ENCODE measurements around the gene LDHD.

- TF ChIP-seq, protein P1, sequence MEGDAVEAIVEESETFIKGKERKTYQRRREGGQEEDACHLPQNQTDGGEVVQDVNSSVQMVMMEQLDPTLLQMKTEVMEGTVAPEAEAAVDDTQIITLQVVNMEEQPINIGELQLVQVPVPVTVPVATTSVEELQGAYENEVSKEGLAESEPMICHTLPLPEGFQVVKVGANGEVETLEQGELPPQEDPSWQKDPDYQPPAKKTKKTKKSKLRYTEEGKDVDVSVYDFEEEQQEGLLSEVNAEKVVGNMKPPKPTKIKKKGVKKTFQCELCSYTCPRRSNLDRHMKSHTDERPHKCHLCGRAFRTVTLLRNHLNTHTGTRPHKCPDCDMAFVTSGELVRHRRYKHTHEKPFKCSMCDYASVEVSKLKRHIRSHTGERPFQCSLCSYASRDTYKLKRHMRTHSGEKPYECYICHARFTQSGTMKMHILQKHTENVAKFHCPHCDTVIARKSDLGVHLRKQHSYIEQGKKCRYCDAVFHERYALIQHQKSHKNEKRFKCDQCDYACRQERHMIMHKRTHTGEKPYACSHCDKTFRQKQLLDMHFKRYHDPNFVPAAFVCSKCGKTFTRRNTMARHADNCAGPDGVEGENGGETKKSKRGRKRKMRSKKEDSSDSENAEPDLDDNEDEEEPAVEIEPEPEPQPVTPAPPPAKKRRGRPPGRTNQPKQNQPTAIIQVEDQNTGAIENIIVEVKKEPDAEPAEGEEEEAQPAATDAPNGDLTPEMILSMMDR (IDR thresholded peaks at IDR 0.05 in 4 of 5, conservative IDR thresholded peaks at IDR 0.05 in 1 of 5) = no peak
- no peak for TF ChIP-seq POLR2A (IDR thresholded peaks at IDR 0.05)
Observed at GRCh38 chr16:75080205-75081029, 36.2 kb downstream of the LDHD start.

Data from gastrocnemius medialis (tissue), 4 donors.